ENCODE measurements around the gene RAB9A. TPM values are rescaled to one million over a fixed set of nuclear protein-coding genes. Genes with fewer than 3 reads are reported as not detected.

The RAB9A gene
- total and polyA plus RNA-seq, 2 of the 8 experiments (the other 6 are each of a cell fraction or from before 2014, with no cell fraction given): 21.8 to 34.0 TPM

DNA sequence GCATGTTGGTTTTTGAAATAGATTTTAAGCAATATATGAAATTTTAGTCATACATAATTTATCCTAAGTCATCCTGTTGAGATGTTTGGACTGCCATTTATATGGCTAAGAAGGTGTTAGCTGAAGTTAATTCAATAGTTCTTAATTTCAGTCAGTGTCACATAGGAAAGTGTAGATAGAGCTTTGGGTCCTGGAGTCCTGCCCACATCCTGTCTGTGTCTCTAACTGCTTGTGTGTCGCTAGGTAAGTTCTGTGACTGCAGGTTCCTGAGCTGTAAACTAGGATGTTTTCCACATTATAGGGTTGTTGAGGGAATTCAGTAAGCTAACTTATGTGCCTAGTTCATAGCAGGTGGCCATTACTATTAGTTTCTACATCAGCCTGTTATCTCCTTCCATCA, 66.3 kb downstream of the RAB9A start:
- Histone ChIP-seq H2BK5ac (ENCODE audit: low read depth, low read length) (no peak overlapping the region), H2BK15ac (ENCODE audit: low read length) (no peak overlapping the region), H3K36me3 (ENCODE audit: control insufficient read depth in 2 of 4, insufficient read depth in 4 of 4, low read length in 3 of 4) (peaks cover 0 to 61% (median 16%) of the 10 kb centered on the region in 4 experiments), H4K5ac (ENCODE audit: insufficient read length, low read depth, low read length) (no peak overlapping the region), H2AK5ac (ENCODE audit: low read depth, low read length) (no peak overlapping the region), H3K18ac (ENCODE audit: extremely low read depth, low read length) (no peak overlapping the region), H4K91ac (replicated peaks; ENCODE audit: insufficient read length, low read length) (no peak overlapping the region), H3K27ac (ENCODE audit: low read depth, low read length) (no peak overlapping the region), H3K23ac (ENCODE audit: insufficient read length) (no peak overlapping the region), H3K4ac (replicated peaks; ENCODE audit: insufficient read length, low read depth, low read length) (no peak overlapping the region), H3K4me2 (ENCODE audit: insufficient read depth in 1 of 2, low read depth in 2 of 2, low read length in 2 of 2) (no peak overlapping the region), H2BK12ac (ENCODE audit: low read depth, low read length) (no peak overlapping the region), H3K9me3 (ENCODE audit: insufficient read depth in 2 of 2, low read depth in 1 of 2, low read length in 1 of 2) (no peaks in the 10 kb centered on the region), H3K9ac (replicated peaks in 1 of 4; ENCODE audit: extremely low read depth in 1 of 4, low read depth in 3 of 4, low read length in 3 of 4) (no peak overlapping the region), H3K23me2 (ENCODE audit: low read depth, low read length) (no peaks in the 10 kb centered on the region), H4K20me1 (replicated peaks in 1 of 2; ENCODE audit: control insufficient read depth in 1 of 2, insufficient read depth in 2 of 2, low read length in 2 of 2) (no peaks in the 10 kb centered on the region), H2BK20ac (ENCODE audit: low read length) (no peak overlapping the region), H2BK120ac (replicated peaks; ENCODE audit: low read depth, low read length) (no peak overlapping the region), H3K4me3 (ENCODE audit: extremely low read depth in 1 of 4, insufficient read depth in 2 of 4, low read depth in 3 of 4, low read length in 4 of 4) (no peak overlapping the region), H4K8ac (ENCODE audit: extremely low read depth, insufficient read depth, low read length) (no peak overlapping the region), H3K79me2 (ENCODE audit: control insufficient read depth in 1 of 2, insufficient read depth in 2 of 2, low read length in 2 of 2) (no peaks in the 10 kb centered on the region), H3K14ac (ENCODE audit: insufficient read length) (no peak overlapping the region), H3K79me1 (ENCODE audit: low read depth, low read length) (no peaks in the 10 kb centered on the region), H3K4me1 (replicated peaks in 1 of 4; ENCODE audit: control insufficient read depth in 3 of 4, insufficient read depth in 4 of 4, low read length in 3 of 4) (peaks cover 0 to 2% (median 0%) of the 10 kb centered on the region in 4 experiments; a peak in 1 of 7 replicates), H2AFZ (ENCODE audit: low read length) (no peak overlapping the region), H3K56ac (replicated peaks; ENCODE audit: insufficient read length, low read depth, low read length) (no peak overlapping the region), H3K27me3 (replicated peaks in 1 of 4; ENCODE audit: control insufficient read depth in 3 of 4, extremely low read depth in 1 of 4, insufficient read depth in 3 of 4, low read length in 3 of 4) (no peaks in the 10 kb centered on the region)
- CTCF ChIA-PET (ENCODE audit: partially characterized antibody): interaction anchor here (1.5 to 1.7 kb wide), 2 partner anchors 9 to 248 kb away, joined by 4 to 8 read pairs; no protein-coding TSS in a partner anchor
- DNase-seq (ENCODE audit: low read depth in 1 of 2, low spot score in 2 of 2) (no peak), FAIRE-seq (no peak)
- POLR2A ChIA-PET (ENCODE audit: partially characterized antibody): no interaction called here
- 85% methylated on average over 1 of the region's 1 CpG; no CpG with 5 or more reads in 1 of the 2 experiments for WGBS, 2 experiments (ENCODE audit: extremely low coverage in 1 of 2, insufficient coverage in 1 of 2, insufficient read length in 1 of 2, insufficient replicate concordance in 2 of 2, low coverage in 1 of 2, low lambda C conversion rate in 2 of 2, missing lambda C conversion rate in 1 of 2)
- TF ChIP-seq GABPA (IDR thresholded peaks at IDR 0.05; ENCODE audit: borderline replicate concordance, insufficient read depth, low read length) (no peak), RAD21 (IDR thresholded peaks at IDR 0.05 in 1 of 2, conservative IDR thresholded peaks at IDR 0.05 in 1 of 2; ENCODE audit: low read depth in 2 of 2, low read length in 2 of 2) (no peak), GTF2F1 (IDR thresholded peaks at IDR 0.05; ENCODE audit: borderline replicate concordance, low read depth, low read length) (no peak), JUN (IDR thresholded peaks at IDR 0.05; ENCODE audit: low read depth, low read length) (no peak), ASH2L (IDR thresholded peaks at IDR 0.05; ENCODE audit: low read length) (no peak), RBBP5 (IDR thresholded peaks at IDR 0.05; ENCODE audit: borderline replicate concordance, low read depth, low read length) (no peak), SRF (IDR thresholded peaks at IDR 0.05; ENCODE audit: low read depth, low read length) (no peak), EZH2 (IDR thresholded peaks at IDR 0.05; ENCODE audit: low read depth, low read length, severe bottlenecking) (no peak), ATF2 (IDR thresholded peaks at IDR 0.05; ENCODE audit: low read length) (no peak), EGR1 (IDR thresholded peaks at IDR 0.05; ENCODE audit: borderline replicate concordance, low read depth, low read length) (no peak), EP300 (IDR thresholded peaks at IDR 0.05; ENCODE audit: borderline replicate concordance in 1 of 2, low read depth in 2 of 2, low read length in 2 of 2) (no peak), CEBPB (IDR thresholded peaks at IDR 0.05; ENCODE audit: low read depth, low read length) (no peak)

Data from H1 (cell line).